HL-60 (cell line): ENCODE data around the gene SPINK6.

Source experiments
- GABPA ChIP-seq: IDR thresholded peaks from 2 replicates; pipeline ENCODE4 v1.6.1; 2012; ENCODE audit warnings: low read depth
- POLR2AphosphoS5 ChIP-seq: IDR thresholded peaks from 2 replicates; pipeline ENCODE4 v1.6.1; 2012; ENCODE audit warnings: low read depth
- TF ChIP-seq, protein P1 (sequence below): IDR thresholded peaks from one replicate; pipeline ENCODE4 v1.5.1; 2011; ENCODE audit warnings: low read length, control low read depth, inconsistent platforms; ENCODE audit not compliant: insufficient read depth

DNA sequence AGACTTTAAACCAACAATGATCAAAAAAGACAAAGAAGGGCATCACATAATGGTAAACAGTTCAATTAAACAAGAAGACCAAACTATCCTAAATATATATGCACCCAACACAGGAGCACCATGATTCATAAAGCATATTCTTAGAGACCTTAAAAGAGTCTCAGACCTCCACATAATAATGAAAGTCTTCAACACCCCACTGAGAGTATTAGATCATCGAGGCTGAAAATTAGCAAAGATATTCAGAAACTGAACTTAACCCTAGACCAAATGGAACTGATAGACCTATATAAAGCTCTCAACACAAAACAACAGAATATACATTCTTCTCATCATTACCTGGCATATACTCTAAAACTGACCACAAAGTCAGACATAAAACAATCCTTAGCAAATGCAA is 46.2 kb upstream of the SPINK6 start:
- TF ChIP-seq POLR2AphosphoS5 (no peak), GABPA (no peak)
- TF ChIP-seq, protein P1, sequence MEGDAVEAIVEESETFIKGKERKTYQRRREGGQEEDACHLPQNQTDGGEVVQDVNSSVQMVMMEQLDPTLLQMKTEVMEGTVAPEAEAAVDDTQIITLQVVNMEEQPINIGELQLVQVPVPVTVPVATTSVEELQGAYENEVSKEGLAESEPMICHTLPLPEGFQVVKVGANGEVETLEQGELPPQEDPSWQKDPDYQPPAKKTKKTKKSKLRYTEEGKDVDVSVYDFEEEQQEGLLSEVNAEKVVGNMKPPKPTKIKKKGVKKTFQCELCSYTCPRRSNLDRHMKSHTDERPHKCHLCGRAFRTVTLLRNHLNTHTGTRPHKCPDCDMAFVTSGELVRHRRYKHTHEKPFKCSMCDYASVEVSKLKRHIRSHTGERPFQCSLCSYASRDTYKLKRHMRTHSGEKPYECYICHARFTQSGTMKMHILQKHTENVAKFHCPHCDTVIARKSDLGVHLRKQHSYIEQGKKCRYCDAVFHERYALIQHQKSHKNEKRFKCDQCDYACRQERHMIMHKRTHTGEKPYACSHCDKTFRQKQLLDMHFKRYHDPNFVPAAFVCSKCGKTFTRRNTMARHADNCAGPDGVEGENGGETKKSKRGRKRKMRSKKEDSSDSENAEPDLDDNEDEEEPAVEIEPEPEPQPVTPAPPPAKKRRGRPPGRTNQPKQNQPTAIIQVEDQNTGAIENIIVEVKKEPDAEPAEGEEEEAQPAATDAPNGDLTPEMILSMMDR = no peak
